Left lung (tissue), 10 donors: ENCODE measurements around the gene PRDM12. TPM values are rescaled to one million over a fixed set of nuclear protein-coding genes. Genes with fewer than 3 reads are reported as not detected.

Experiments used
- ATAC-seq: fragments of 200-7000 bp; cut with Tn5 transposase; one replicate; pipeline ENCODE4 v1.9.1; 2020; ENCODE audit warnings: moderate library complexity
- DNase-seq, 4 donors: peaks; one replicate each; pipeline ENCODE4 v3.0.0-alpha.2; 2013 to 2020
- H3K27ac ChIP-seq, 2 donors: fragments of 200-600 bp; sonication (generic) in 1 of 2; one replicate each; pipeline versions ENCODE4 v1.5.0 to v1.8.0; 2020 to 2021
- H3K27me3 ChIP-seq, 2 donors: fragments of 200-600 bp; sonication (generic) in 1 of 2; one replicate each; pipeline versions ENCODE4 v1.5.0 to v1.8.0; 2020 to 2021
- H3K36me3 ChIP-seq, 2 donors: fragments of 200-600 bp; sonication (generic) in 1 of 2; one replicate each; pipeline versions ENCODE4 v1.5.0 to v1.8.0; 2020 to 2021
- H3K4me1 ChIP-seq, 2 donors: fragments of 200-600 bp; one replicate each; pipeline ENCODE4 v1.8.0; 2021
- H3K4me3 ChIP-seq, 2 donors: fragments of 200-600 bp; sonication (generic) in 1 of 2; one replicate each; pipeline versions ENCODE4 v1.5.0 to v1.8.0; 2020 to 2021; ENCODE audit warnings: mild to moderate bottlenecking in 1 of 2
- H3K9me3 ChIP-seq, 2 donors: fragments of 200-600 bp; sonication (generic) in 1 of 2; one replicate each; pipeline versions ENCODE4 v1.5.0 to v1.8.0; 2020 to 2021
- CTCF ChIP-seq, 2 donors: fragments of 200-600 bp; sonication (generic) in 1 of 2; IDR thresholded peaks; one replicate each; pipeline versions ENCODE4 v1.5.0 to v1.8.0; 2021; ENCODE audit warnings: antibody characterized with exemption in 2 of 2
- intact Hi-C, 2 donors: fragments of 100-400 bp; cut with DNase I; formaldehyde crosslinking; loops; one replicate each; pipeline versions ENCODE4 v1.11.2 to v1.14.2; 2022
- polyA plus RNA-seq, 6 donors: library from polyadenylated mRNA; unstranded; fragments of 120-200 nt; gene quantifications; one replicate each; pipeline ENCODE4 v1.2.1, GENCODE V29; 2013; ENCODE audit not compliant: insufficient read length in 6 of 6
- total RNA-seq, 2 donors: library from RNA; stranded (reverse); fragmentation: NEBNext Ultra II Directional; extraction: Animal tissue kit (Norgen Biotek cat#: 25700); gene quantifications; one replicate each; pipeline ENCODE4 v1.2.1, GENCODE V29; 2021
- donor health status: DM: no; HTN: yes; CAD: no.
- donor health status: DM: no; HTN: no; CAD: no.

Gene PRDM12
- total and polyA plus RNA-seq, 8 donors = not detected

GRCh38 chr9:130639866-130640555 is 24.4 kb upstream of the PRDM12 start:
- ATAC-seq (no peak), DNase-seq (peak in 2 of 4 donors; percentile 14 to 60)
- no peaks in the 10 kb centered on the region for H3K9me3 ChIP-seq
- H3K36me3 ChIP-seq = peaks cover 0 to 33% of the 10 kb centered on the region in 2 donors
- no peak overlapping the region for H3K27ac ChIP-seq
- H3K4me3 ChIP-seq = no peak overlapping the region
- TF ChIP-seq CTCF (IDR thresholded peaks at IDR 0.05) = no peak
- intact Hi-C loops = no loop called here
- no peaks in the 10 kb centered on the region for H3K27me3 ChIP-seq
- no peaks in the 10 kb centered on the region for H3K4me1 ChIP-seq

GRCh38 chr9:130640681-130641080 is 23.7 kb upstream of the PRDM12 start:
- no peak for ATAC-seq

GRCh38 chr9:130642926-130643325 is 21.5 kb upstream of the PRDM12 start:
- TF ChIP-seq CTCF (IDR thresholded peaks at IDR 0.05) = no peak
- ATAC-seq = no peak

More at GRCh38 chr9:130640681-130641080, 23.7 kb upstream of the PRDM12 start:
- Histone ChIP-seq H3K27me3 (no peaks in the 10 kb centered on the region), H3K4me1 (no peaks in the 10 kb centered on the region), H3K36me3 (peaks cover 0 to 26% of the 10 kb centered on the region in 2 donors), H3K27ac (no peak overlapping the region), H3K9me3 (no peaks in the 10 kb centered on the region), H3K4me3 (no peak overlapping the region)
- peak in 1 of 4 donors; percentile 31 for DNase-seq
- no peak for TF ChIP-seq CTCF (IDR thresholded peaks at IDR 0.05)
- intact Hi-C loops = no loop called here

GRCh38 chr9:130651221-130651620 is 13.2 kb upstream of the PRDM12 start:
- no peak overlapping the region for H3K4me3 ChIP-seq
- H3K27ac ChIP-seq = no peak overlapping the region
- intact Hi-C loops = no loop called here
- TF ChIP-seq CTCF (IDR thresholded peaks at IDR 0.05) = no peak
- H3K9me3 ChIP-seq = no peaks in the 10 kb centered on the region
- peak in 1 of 4 donors; percentile 54 for DNase-seq
- no peak for ATAC-seq
- peaks cover 4 to 89% of the 10 kb centered on the region in 2 donors for H3K27me3 ChIP-seq
- no peaks in the 10 kb centered on the region for H3K36me3 ChIP-seq
- H3K4me1 ChIP-seq = no peaks in the 10 kb centered on the region

More at GRCh38 chr9:130642926-130643325, 21.5 kb upstream of the PRDM12 start:
- Histone ChIP-seq H3K4me3 (no peak overlapping the region), H3K36me3 (peaks cover 0 to 10% of the 10 kb centered on the region in 2 donors), H3K27me3 (peaks cover 0 to 14% of the 10 kb centered on the region in 2 donors), H3K27ac (no peak overlapping the region), H3K9me3 (peaks cover 0 to 4% of the 10 kb centered on the region in 2 donors), H3K4me1 (no peaks in the 10 kb centered on the region)
- intact Hi-C loops = no loop called here
- DNase-seq = peak in 2 of 4 donors; percentile 30 to 32

- no peak for TF ChIP-seq CTCF (IDR thresholded peaks at IDR 0.05)
- no peak overlapping the region for H3K4me3 ChIP-seq
- peaks cover 8 to 92% of the 10 kb centered on the region in 2 donors for H3K27me3 ChIP-seq
- H3K9me3 ChIP-seq = no peaks in the 10 kb centered on the region
- DNase-seq = peak in 1 of 4 donors; percentile 44
- no peaks in the 10 kb centered on the region for H3K36me3 ChIP-seq
- no peak for ATAC-seq
- intact Hi-C loops = no loop called here
- no peak overlapping the region for H3K27ac ChIP-seq
- no peaks in the 10 kb centered on the region for H3K4me1 ChIP-seq
These were observed 12.6 kb upstream of the PRDM12 start for GRCh38 chr9:130651752-130652151.
